Endothelial cell of umbilical vein (primary cell): ENCODE measurements around the gene RFX7. TPM values are rescaled to one million over a fixed set of nuclear protein-coding genes. Genes with fewer than 3 reads are reported as not detected.

Source experiments
- BruUV-seq: library from RNA; stranded (reverse); fragments of 400-500 nt; replicated peaks from 2 replicates; lab custom pipeline; 2021; lab: Mats Ljungman, UMichigan
- CTCF ChIA-PET: fragments of 300-600, 350-600 bp; sonication (Branson Sonifier 250); formaldehyde crosslinking; loops from one replicate; lab custom pipeline; 2021; ENCODE audit warnings: antibody characterized with exemption, inconsistent platforms; lab: Charles Lee
- POLR2A ChIA-PET: fragments of 300-600, 350-600 bp; sonication (Branson Sonifier 250); formaldehyde crosslinking; loops from one replicate; lab custom pipeline; 2021; ENCODE audit warnings: antibody characterized with exemption, inconsistent platforms; lab: Charles Lee
- DNase-seq: peaks from one replicate; pipeline ENCODE4 v3.0.0-alpha.2; 2011; ENCODE audit warnings: low read depth, low spot score
- FAIRE-seq: peaks from 2 replicates; lab custom pipeline; 2011; peaks lifted over from hg19 to GRCh38; lab: Jason Lieb, UNC
- H2AFZ ChIP-seq: 2 replicates; pipeline ENCODE4 v1.6.0; 2012; ENCODE audit warnings: low read depth, low read length, control low read depth, inconsistent platforms
- H3K27ac ChIP-seq: 2 replicates; pipeline ENCODE4 v1.5.1; 2011; ENCODE audit warnings: low read depth, mild to moderate bottlenecking, control low read depth, low read length, moderate library complexity; ENCODE audit not compliant: insufficient read depth
- H3K27me3 ChIP-seq, 2 experiments: 2 replicates each; pipeline versions ENCODE4 v1.6.0 to v1.6.1; 2011; ENCODE audit warnings: low read length in 2 of 2, mixed read lengths in 1 of 2; ENCODE audit not compliant: control insufficient read depth in 2 of 2, insufficient read depth in 2 of 2
- H3K36me3 ChIP-seq, 2 experiments: 2 replicates in 1 of 2; 3 replicates in 1 of 2; pipeline ENCODE4 v1.5.1; 2011; ENCODE audit warnings: low read length in 2 of 2, mild to moderate bottlenecking in 1 of 2, moderate library complexity in 1 of 2; ENCODE audit not compliant: control insufficient read depth in 2 of 2, insufficient read depth in 2 of 2; ENCODE audit errors: extremely low read depth in 1 of 2
- H3K4me1 ChIP-seq: 3 replicates; pipeline ENCODE4 v1.5.1; 2011; ENCODE audit warnings: mild to moderate bottlenecking, low read length; ENCODE audit not compliant: control insufficient read depth, insufficient read depth; ENCODE audit errors: extremely low read depth
- H3K4me2 ChIP-seq: 2 replicates; pipeline ENCODE4 v1.6.1; 2011; ENCODE audit warnings: low read length, control low read depth, mixed read lengths; ENCODE audit not compliant: insufficient read depth
- H3K4me3 ChIP-seq, 3 experiments: fragments of 200-600 bp in 1 of 3; sonication (generic), shearing (Covaris generic) in 1 of 3; replicated peaks in 1 of 3; 2 replicates each; pipeline ENCODE4 v1.5.1; 2011 to 2016; ENCODE audit warnings: control low read depth in 3 of 3, low read length in 3 of 3, mild to moderate bottlenecking in 2 of 3, inconsistent platforms in 1 of 3, low read depth in 1 of 3, moderate library complexity in 1 of 3; ENCODE audit not compliant: insufficient read depth in 1 of 3
- H3K79me2 ChIP-seq: 2 replicates; pipeline ENCODE4 v1.6.0; 2012; ENCODE audit warnings: low read length, inconsistent platforms; ENCODE audit not compliant: control insufficient read depth, insufficient read depth
- H3K9ac ChIP-seq: replicated peaks from 2 replicates; pipeline ENCODE3; 2011; ENCODE audit warnings: low read length, control low read depth; ENCODE audit not compliant: insufficient read depth; ENCODE audit errors: extremely low read depth
- H3K9me1 ChIP-seq: replicated peaks from 3 replicates; pipeline ENCODE4 v1.6.0; 2011; ENCODE audit warnings: mild to moderate bottlenecking, low read length; ENCODE audit not compliant: control insufficient read depth, insufficient read depth; ENCODE audit errors: extremely low read depth
- H3K9me3 ChIP-seq: replicated peaks from 2 replicates; pipeline ENCODE4 v1.5.1; 2012; ENCODE audit warnings: low read length, inconsistent platforms; ENCODE audit not compliant: control insufficient read depth, insufficient read depth
- H4K20me1 ChIP-seq: replicated peaks from 2 replicates; pipeline ENCODE3; 2011; ENCODE audit warnings: mild to moderate bottlenecking, low read length; ENCODE audit not compliant: control insufficient read depth, insufficient read depth; ENCODE audit errors: extremely low read depth
- EZH2 ChIP-seq: IDR thresholded peaks from 2 replicates; pipeline ENCODE4 v1.6.1; 2012; ENCODE audit warnings: borderline replicate concordance, low read depth, mild to moderate bottlenecking, moderate library complexity, low read length, inconsistent platforms; ENCODE audit not compliant: severe bottlenecking
- FOS ChIP-seq: IDR thresholded peaks from 2 replicates; pipeline ENCODE4 v1.6.1; 2011; ENCODE audit warnings: mild to moderate bottlenecking, low read length, moderate library complexity, borderline replicate concordance; ENCODE audit not compliant: insufficient read depth
- GATA2 ChIP-seq: IDR thresholded peaks from 2 replicates; pipeline ENCODE4 v1.7.0; 2011; ENCODE audit warnings: low read depth, mild to moderate bottlenecking, moderate library complexity, mixed read lengths, low read length; ENCODE audit not compliant: insufficient read length, insufficient read depth
- JUN ChIP-seq: IDR thresholded peaks from 2 replicates; pipeline ENCODE4 v1.6.1; 2011; ENCODE audit warnings: borderline replicate concordance, low read depth; ENCODE audit not compliant: insufficient read length, insufficient read depth
- MYC ChIP-seq: IDR thresholded peaks from one replicate; pipeline ENCODE4 v1.6.1; 2011; ENCODE audit warnings: mild to moderate bottlenecking, low read depth, low read length
- POLR2A ChIP-seq: IDR thresholded peaks from 2 replicates; pipeline ENCODE4 v1.6.1; 2012; ENCODE audit warnings: low read depth, mild to moderate bottlenecking, control low read depth, low read length
- POLR2AphosphoS5 ChIP-seq: IDR thresholded peaks from 2 replicates; pipeline ENCODE4 v1.6.1; 2012; ENCODE audit warnings: low read depth, mild to moderate bottlenecking, control low read depth, low read length, moderate library complexity; ENCODE audit not compliant: insufficient read depth
- dilution Hi-C: fragments of 300-500 bp; cut with MboI; formaldehyde crosslinking; loops from one replicate; pipeline ENCODE4 v1.15.0; 2019; ENCODE audit warnings: low sequenced_read_pairs; ENCODE audit not compliant: extremely low pct_ligation_motif_present
- intact Hi-C: fragments of 100-400 bp; cut with micrococcal nuclease; formaldehyde crosslinking; loops from one replicate; pipeline ENCODE4 v1.10.0; 2022
- polyA plus RNA-seq, 4 experiments: library from polyadenylated mRNA; depleted of rRNA in 3 of 4; stranded (reverse) in 3 of 4; unstranded in 1 of 4; fragments of >200 nt; gene quantifications; 2 replicates each; pipeline versions ENCODE4 v1.2.1 to v1.2.3, GENCODE V29; 2011 to 2012; ENCODE audit warnings: missing spikeins in 1 of 4
- total RNA-seq: library from RNA; stranded (reverse); gene quantifications from 2 replicates; pipeline ENCODE4 v1.2.3, GENCODE V29; 2021
- TF ChIP-seq, protein P1 (sequence below): IDR thresholded peaks from 2 replicates; pipeline ENCODE4 v1.6.1; 2011; ENCODE audit not compliant: insufficient read depth, insufficient read length
- TF ChIP-seq, protein P2 (sequence below), 2 donors: IDR thresholded peaks; 1 replicate in 1 of 2; 2 replicates in 1 of 2; pipeline ENCODE4 v1.5.1; 2011; ENCODE audit warnings: low read length in 2 of 2, mild to moderate bottlenecking in 2 of 2, moderate library complexity in 2 of 2, control low read depth in 1 of 2, inconsistent platforms in 1 of 2, low read depth in 1 of 2; ENCODE audit not compliant: insufficient read depth in 1 of 2; ENCODE audit errors: extremely low read depth in 1 of 2

RFX7 gene
- total and polyA plus RNA-seq, 2 donors (not counting 3 experiments of a cell fraction or from before 2014, with no cell fraction given) = 6.3 to 23.0 TPM

DNA sequence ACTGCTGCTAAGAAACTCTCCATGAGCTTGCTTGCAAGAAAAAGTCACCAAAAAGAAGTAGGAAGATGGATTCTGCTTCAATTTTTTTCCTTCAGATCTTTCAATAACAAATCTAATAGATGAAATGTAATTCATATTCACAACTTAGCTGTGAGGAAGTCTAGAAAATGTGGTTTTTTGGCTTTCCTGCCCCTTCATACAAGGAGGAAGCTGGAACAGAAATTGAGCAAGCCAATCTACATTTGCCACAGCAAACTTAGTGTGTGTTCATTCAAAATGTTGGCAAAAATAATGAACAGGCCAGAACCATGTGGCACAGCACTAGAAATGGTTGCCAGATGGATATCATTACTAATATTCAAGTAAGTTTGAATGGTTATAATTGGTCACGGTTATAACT lies 157.1 kb downstream of the RFX7 start:
- H3K27me3 ChIP-seq = no peaks in the 10 kb centered on the region
- H3K4me2 ChIP-seq = no peak overlapping the region
- no peaks in the 10 kb centered on the region for H3K9me1 ChIP-seq
- H3K79me2 ChIP-seq = no peaks in the 10 kb centered on the region
- FAIRE-seq = no peak
- H3K36me3 ChIP-seq = no peaks in the 10 kb centered on the region
- H3K4me3 ChIP-seq = no peak overlapping the region
- H4K20me1 ChIP-seq = no peaks in the 10 kb centered on the region
- DNase-seq = no peak
- no peak for TF ChIP-seq MYC
- no peak for TF ChIP-seq FOS
- TF ChIP-seq EZH2 = no peak
- no peak for TF ChIP-seq POLR2AphosphoS5
- TF ChIP-seq JUN = no peak
- TF ChIP-seq POLR2A = no peak
- TF ChIP-seq, protein P1, sequence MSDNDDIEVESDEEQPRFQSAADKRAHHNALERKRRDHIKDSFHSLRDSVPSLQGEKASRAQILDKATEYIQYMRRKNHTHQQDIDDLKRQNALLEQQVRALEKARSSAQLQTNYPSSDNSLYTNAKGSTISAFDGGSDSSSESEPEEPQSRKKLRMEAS = no peak
- TF ChIP-seq GATA2 = no peak
- TF ChIP-seq, protein P2, sequence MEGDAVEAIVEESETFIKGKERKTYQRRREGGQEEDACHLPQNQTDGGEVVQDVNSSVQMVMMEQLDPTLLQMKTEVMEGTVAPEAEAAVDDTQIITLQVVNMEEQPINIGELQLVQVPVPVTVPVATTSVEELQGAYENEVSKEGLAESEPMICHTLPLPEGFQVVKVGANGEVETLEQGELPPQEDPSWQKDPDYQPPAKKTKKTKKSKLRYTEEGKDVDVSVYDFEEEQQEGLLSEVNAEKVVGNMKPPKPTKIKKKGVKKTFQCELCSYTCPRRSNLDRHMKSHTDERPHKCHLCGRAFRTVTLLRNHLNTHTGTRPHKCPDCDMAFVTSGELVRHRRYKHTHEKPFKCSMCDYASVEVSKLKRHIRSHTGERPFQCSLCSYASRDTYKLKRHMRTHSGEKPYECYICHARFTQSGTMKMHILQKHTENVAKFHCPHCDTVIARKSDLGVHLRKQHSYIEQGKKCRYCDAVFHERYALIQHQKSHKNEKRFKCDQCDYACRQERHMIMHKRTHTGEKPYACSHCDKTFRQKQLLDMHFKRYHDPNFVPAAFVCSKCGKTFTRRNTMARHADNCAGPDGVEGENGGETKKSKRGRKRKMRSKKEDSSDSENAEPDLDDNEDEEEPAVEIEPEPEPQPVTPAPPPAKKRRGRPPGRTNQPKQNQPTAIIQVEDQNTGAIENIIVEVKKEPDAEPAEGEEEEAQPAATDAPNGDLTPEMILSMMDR (IDR thresholded peaks at IDR 0.05; ENCODE audit: extremely low read depth in 1 of 2, insufficient read depth in 1 of 2, low read depth in 1 of 2, low read length in 2 of 2) = no peak
- ChIA-PET CTCF (interaction anchor here (0.8 to 1.8 kb wide), 3 partner anchors 9 to 34 kb away, joined by 3 to 6 read pairs (median 4); no protein-coding TSS in a partner anchor), POLR2A (no interaction called here)
- no peaks in the 10 kb centered on the region for H3K9me3 ChIP-seq
- no peak overlapping the region for H3K27ac ChIP-seq
- no peaks in the 10 kb centered on the region for H3K4me1 ChIP-seq
- H3K9ac ChIP-seq = no peak overlapping the region
- dilution Hi-C loops (no loop called here), intact Hi-C loops (no loop called here)
- no peak overlapping the region for H2AFZ ChIP-seq
- no TSS peak for BruUV-seq
